Measurements from ENCODE around the gene SARDH. TPM values are rescaled to one million over a fixed set of nuclear protein-coding genes. Genes with fewer than 3 reads are reported as not detected.

Gene SARDH
- total RNA-seq, 6 experiments from 2014 or later, result 67.3 to 183 (median 101) TPM

DNA sequence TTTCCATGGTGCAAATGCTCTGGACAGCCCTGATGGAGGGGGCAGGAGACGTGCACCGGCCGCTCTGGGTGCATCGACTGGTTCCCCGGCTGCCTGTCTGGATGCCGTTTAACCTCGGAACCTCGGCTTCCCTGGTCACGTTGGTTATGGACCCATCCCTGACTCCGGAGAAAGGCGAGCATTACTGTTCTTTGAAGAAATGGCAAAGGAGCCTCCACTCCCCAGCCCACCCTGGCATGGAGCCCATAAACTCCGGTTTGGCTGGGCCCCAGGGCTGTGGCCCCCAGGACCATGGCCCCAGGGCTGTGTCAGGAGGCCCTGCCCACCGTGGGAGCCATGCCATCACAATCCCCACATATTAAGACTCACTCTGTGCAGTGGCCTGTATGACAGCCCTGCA, 73.1 kb downstream of the SARDH start:
- H3K9me3 ChIP-seq, result no peaks in the 10 kb centered on the region
- no peaks in the 10 kb centered on the region for H3K27me3 ChIP-seq
- no peak overlapping the region for H3K4me3 ChIP-seq
- TF ChIP-seq POLR2A (IDR thresholded peaks at IDR 0.05), result no peak
- TF ChIP-seq, protein P1, sequence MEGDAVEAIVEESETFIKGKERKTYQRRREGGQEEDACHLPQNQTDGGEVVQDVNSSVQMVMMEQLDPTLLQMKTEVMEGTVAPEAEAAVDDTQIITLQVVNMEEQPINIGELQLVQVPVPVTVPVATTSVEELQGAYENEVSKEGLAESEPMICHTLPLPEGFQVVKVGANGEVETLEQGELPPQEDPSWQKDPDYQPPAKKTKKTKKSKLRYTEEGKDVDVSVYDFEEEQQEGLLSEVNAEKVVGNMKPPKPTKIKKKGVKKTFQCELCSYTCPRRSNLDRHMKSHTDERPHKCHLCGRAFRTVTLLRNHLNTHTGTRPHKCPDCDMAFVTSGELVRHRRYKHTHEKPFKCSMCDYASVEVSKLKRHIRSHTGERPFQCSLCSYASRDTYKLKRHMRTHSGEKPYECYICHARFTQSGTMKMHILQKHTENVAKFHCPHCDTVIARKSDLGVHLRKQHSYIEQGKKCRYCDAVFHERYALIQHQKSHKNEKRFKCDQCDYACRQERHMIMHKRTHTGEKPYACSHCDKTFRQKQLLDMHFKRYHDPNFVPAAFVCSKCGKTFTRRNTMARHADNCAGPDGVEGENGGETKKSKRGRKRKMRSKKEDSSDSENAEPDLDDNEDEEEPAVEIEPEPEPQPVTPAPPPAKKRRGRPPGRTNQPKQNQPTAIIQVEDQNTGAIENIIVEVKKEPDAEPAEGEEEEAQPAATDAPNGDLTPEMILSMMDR (IDR thresholded peaks at IDR 0.05), result no peak
- H3K27ac ChIP-seq, result no peak overlapping the region
- intact Hi-C loops (cut with DNase I), result no loop called here
- H3K36me3 ChIP-seq, result peaks cover 0 to 28% (median 10%) of the 10 kb centered on the region in 4 donors
- no peak for ATAC-seq
- no peak for DNase-seq
- WGBS (ENCODE audit: insufficient coverage, low coverage, low lambda C conversion rate, missing lambda C conversion rate), result 80% methylated on average over 2 of the region's 13 CpGs
- H3K4me1 ChIP-seq, result peaks cover 0 to 10% (median 4%) of the 10 kb centered on the region in 4 donors

DNA sequence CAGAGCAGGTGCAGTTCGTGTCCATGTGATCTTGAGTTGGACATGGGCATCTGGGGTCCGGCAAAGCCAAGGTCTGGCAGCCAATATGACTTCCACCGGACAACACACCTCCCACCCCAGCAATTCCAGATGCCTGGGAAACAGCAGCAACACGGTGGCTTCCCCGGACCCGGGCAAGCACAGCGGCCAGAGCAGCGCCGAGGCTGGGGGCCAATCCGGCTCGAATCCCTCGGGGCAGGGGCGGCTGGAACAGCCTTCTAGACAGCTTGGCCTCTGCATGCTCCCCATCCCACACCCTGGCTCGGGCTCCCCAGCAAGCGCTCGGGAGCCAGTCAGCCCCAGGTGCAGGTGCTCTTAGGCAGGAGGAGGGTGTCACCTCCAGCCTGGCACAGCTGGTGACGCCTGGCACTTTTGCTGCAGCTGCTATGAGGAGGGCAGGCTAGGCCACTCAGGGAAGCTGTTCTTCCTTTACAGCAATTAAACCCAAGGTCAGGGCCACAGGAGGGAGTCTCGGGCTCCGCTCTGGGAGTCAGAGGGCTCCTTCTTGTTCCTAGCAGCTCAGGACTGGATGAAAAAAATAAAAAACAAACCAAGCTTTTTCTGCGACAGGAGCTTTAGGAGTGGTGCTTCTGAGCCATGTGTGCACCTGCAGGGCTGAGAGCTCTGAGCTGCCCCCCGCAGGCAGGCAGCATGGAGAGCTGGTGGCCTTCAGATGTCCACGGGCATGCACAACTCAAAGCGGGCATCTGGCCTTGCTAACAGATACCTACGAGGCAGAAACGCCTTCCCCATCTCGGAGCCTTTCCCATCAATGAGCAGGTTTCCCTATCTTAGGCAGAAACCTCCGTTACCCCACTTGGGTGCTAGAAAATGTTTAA, 73.7 kb downstream of the SARDH start:
- no peaks in the 10 kb centered on the region for H3K27me3 ChIP-seq
- H3K27ac ChIP-seq, result no peak overlapping the region
- TF ChIP-seq, protein P1 (IDR thresholded peaks at IDR 0.05), result no peak
- no peak for TF ChIP-seq POLR2A (IDR thresholded peaks at IDR 0.05)
- peaks cover 0 to 23% (median 8%) of the 10 kb centered on the region in 4 donors for H3K36me3 ChIP-seq
- 87% methylated on average over 3 of the region's 27 CpGs for WGBS (ENCODE audit: insufficient coverage, low coverage, low lambda C conversion rate, missing lambda C conversion rate)
- ATAC-seq (no peak), DNase-seq (no peak)
- H3K4me1 ChIP-seq, result peaks cover 0 to 15% (median 7%) of the 10 kb centered on the region in 4 donors
- intact Hi-C loops (cut with DNase I), result no loop called here
- no peak overlapping the region for H3K4me3 ChIP-seq
- H3K9me3 ChIP-seq, result no peaks in the 10 kb centered on the region

GRCh38 chr9:133661846-133662540, 76.2 kb downstream of the SARDH start:
- DNase-seq (no peak), ATAC-seq (no peak)
- Histone ChIP-seq H3K4me3 (no peak overlapping the region), H3K9me3 (no peaks in the 10 kb centered on the region), H3K36me3 (peaks cover 0 to 18% (median 6%) of the 10 kb centered on the region in 4 donors), H3K27ac (no peak overlapping the region), H3K27me3 (no peaks in the 10 kb centered on the region), H3K4me1 (peaks cover 0 to 34% (median 16%) of the 10 kb centered on the region in 4 donors)
- 60% methylated on average over 3 of the region's 26 CpGs for WGBS (ENCODE audit: insufficient coverage, low coverage, low lambda C conversion rate, missing lambda C conversion rate)
- no peak for TF ChIP-seq POLR2A (IDR thresholded peaks at IDR 0.05)
- TF ChIP-seq, protein P1 (IDR thresholded peaks at IDR 0.05), result no peak
- intact Hi-C loops (cut with DNase I), result no loop called here

DNA sequence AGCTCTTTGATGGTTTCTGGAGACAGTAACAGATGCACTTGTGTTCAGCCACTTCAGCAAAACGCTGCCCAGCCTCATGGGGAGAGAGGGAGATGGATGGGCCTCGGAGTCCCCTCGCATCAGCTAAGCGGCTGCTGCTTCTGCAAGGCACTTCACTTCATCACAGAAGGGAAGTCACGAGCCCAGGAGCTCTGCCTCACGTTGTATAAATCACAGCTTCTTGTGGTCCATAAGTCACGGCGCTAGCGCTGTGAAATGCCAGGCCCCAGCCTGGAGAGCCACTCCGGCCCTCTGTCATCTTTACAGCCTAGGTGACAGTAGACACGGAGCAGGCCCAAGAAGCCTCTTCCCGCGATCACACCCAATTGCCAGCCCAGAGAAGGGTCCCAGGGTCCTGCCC, 78.6 kb downstream of the SARDH start:
- H3K4me3 ChIP-seq, result no peak overlapping the region
- no peaks in the 10 kb centered on the region for H3K27me3 ChIP-seq
- intact Hi-C loops (cut with DNase I), result no loop called here
- H3K27ac ChIP-seq, result no peak overlapping the region
- peaks cover 0 to 12% (median 6%) of the 10 kb centered on the region in 4 donors for H3K36me3 ChIP-seq
- H3K9me3 ChIP-seq, result no peaks in the 10 kb centered on the region
- ATAC-seq (no peak), DNase-seq (no peak)
- 70% methylated on average over 5 of the region's 13 CpGs for WGBS (ENCODE audit: insufficient coverage, low coverage, low lambda C conversion rate, missing lambda C conversion rate)
- TF ChIP-seq POLR2A (IDR thresholded peaks at IDR 0.05), result no peak
- TF ChIP-seq, protein P1 (IDR thresholded peaks at IDR 0.05), result no peak
- H3K4me1 ChIP-seq, result peaks cover 0 to 34% (median 16%) of the 10 kb centered on the region in 4 donors

Data from right lobe of liver (tissue), 6 donors.